Fibroblast of lung (primary cell): ENCODE data around the gene IL12A. TPM values are rescaled to one million over a fixed set of nuclear protein-coding genes. Genes with fewer than 3 reads are reported as not detected.

Experiments
- DNase-seq, 2 donors: peaks; one replicate each; pipeline versions ENCODE4 v3.0.0 to v3.0.0-alpha.2; 2010; ENCODE audit warnings: low read depth in 2 of 2
- H2AFZ ChIP-seq: 2 replicates; pipeline ENCODE4 v1.5.1; 2012; ENCODE audit warnings: low read length, control low read depth, inconsistent platforms
- H3K27ac ChIP-seq: 2 replicates; pipeline ENCODE4 v1.5.1; 2011; ENCODE audit warnings: low read length, control low read depth; ENCODE audit not compliant: insufficient read depth
- H3K27me3 ChIP-seq: 2 replicates; pipeline ENCODE4 v1.5.1; 2011; ENCODE audit warnings: mild to moderate bottlenecking, low read length; ENCODE audit not compliant: control insufficient read depth, insufficient read depth
- H3K36me3 ChIP-seq: 2 replicates; pipeline ENCODE4 v1.5.1; 2011; ENCODE audit warnings: low read length; ENCODE audit not compliant: control insufficient read depth, insufficient read depth
- H3K4me1 ChIP-seq: 2 replicates; pipeline ENCODE4 v1.5.1; 2011; ENCODE audit warnings: low read length; ENCODE audit not compliant: control insufficient read depth, insufficient read depth; ENCODE audit errors: extremely low read depth
- H3K4me2 ChIP-seq: 2 replicates; pipeline ENCODE4 v1.5.1; 2011; ENCODE audit warnings: low read length, control low read depth; ENCODE audit not compliant: insufficient read depth; ENCODE audit errors: extremely low read depth
- H3K4me3 ChIP-seq, 4 experiments: fragments of 200-600 bp in 1 of 4; sonication (generic) in 1 of 4; replicated peaks in 1 of 4; 2 replicates each; pipeline ENCODE4 v1.5.1; 2011 to 2016; ENCODE audit warnings: low read length in 4 of 4, low read depth in 3 of 4, mild to moderate bottlenecking in 3 of 4, control low read depth in 2 of 4, inconsistent platforms in 1 of 4, mixed read lengths in 1 of 4; ENCODE audit not compliant: insufficient read depth in 1 of 4; ENCODE audit errors: control extremely low read depth in 1 of 4
- H3K79me2 ChIP-seq: 2 replicates; pipeline ENCODE4 v1.5.1; 2012; ENCODE audit warnings: mild to moderate bottlenecking, low read length, inconsistent platforms; ENCODE audit not compliant: control insufficient read depth, insufficient read depth
- H3K9ac ChIP-seq: 2 replicates; pipeline ENCODE4 v1.5.1; 2011; ENCODE audit warnings: mild to moderate bottlenecking, low read length, control low read depth; ENCODE audit not compliant: insufficient read depth
- H3K9me3 ChIP-seq: 2 replicates; pipeline ENCODE4 v1.5.1; 2012; ENCODE audit warnings: low read depth, low read length; ENCODE audit not compliant: control insufficient read depth, insufficient read depth
- H4K20me1 ChIP-seq: 2 replicates; pipeline ENCODE4 v1.5.1; 2011; ENCODE audit warnings: low read length; ENCODE audit not compliant: control insufficient read depth, insufficient read depth; ENCODE audit errors: extremely low read depth
- CTCF ChIP-seq, 2 donors: IDR thresholded peaks in 1 of 2; conservative IDR thresholded peaks in 1 of 2; 1 replicate in 1 of 2; 2 replicates in 1 of 2; pipeline ENCODE4 v1.5.1; 2011 to 2012; ENCODE audit warnings: low read length in 2 of 2, control low read depth in 1 of 2, inconsistent platforms in 1 of 2, low read depth in 1 of 2, mild to moderate bottlenecking in 1 of 2
- EZH2 ChIP-seq: IDR thresholded peaks from 2 replicates; pipeline ENCODE4 v1.5.1; 2012; ENCODE audit warnings: low read length, control low read depth, mild to moderate bottlenecking; ENCODE audit errors: missing control alignments
- polyA plus RNA-seq, 2 donors: library from polyadenylated mRNA; depleted of rRNA in 1 of 2; stranded (reverse) in 1 of 2; unstranded in 1 of 2; fragments of >200 nt; gene quantifications; 2 replicates each; pipeline ENCODE4 v1.2.1, GENCODE V29; 2011 to 2012; ENCODE audit warnings: missing spikeins in 1 of 2
- total RNA-seq: library from RNA; depleted of rRNA; stranded (reverse); fragments of >200 nt; gene quantifications from 2 replicates; pipeline ENCODE4 v1.2.1, GENCODE V29; 2014

IL12A gene
- total and polyA plus RNA-seq, 2 donors (not counting 1 experiment from before 2014, with no cell fraction given): 5.5 to 72.5 TPM

GRCh38 chr3:160035757-160036156 lies 47.1 kb downstream of the IL12A start:
- Histone ChIP-seq H3K9ac (no peak overlapping the region), H3K4me3 (no peak overlapping the region), H4K20me1 (no peaks in the 10 kb centered on the region), H3K4me1 (peaks cover 3% of the 10 kb centered on the region), H2AFZ (no peak overlapping the region), H3K27me3 (peaks cover 16% of the 10 kb centered on the region), H3K4me2 (no peak overlapping the region), H3K9me3 (no peaks in the 10 kb centered on the region), H3K79me2 (no peaks in the 10 kb centered on the region), H3K36me3 (no peaks in the 10 kb centered on the region), H3K27ac (no peak overlapping the region)
- no peak for TF ChIP-seq EZH2
- no peak for TF ChIP-seq CTCF (conservative IDR thresholded peaks at IDR 0.05 in 1 of 2, IDR thresholded peaks at IDR 0.05 in 1 of 2; ENCODE audit: low read depth in 1 of 2, low read length in 2 of 2)
- DNase-seq: no peak

DNA sequence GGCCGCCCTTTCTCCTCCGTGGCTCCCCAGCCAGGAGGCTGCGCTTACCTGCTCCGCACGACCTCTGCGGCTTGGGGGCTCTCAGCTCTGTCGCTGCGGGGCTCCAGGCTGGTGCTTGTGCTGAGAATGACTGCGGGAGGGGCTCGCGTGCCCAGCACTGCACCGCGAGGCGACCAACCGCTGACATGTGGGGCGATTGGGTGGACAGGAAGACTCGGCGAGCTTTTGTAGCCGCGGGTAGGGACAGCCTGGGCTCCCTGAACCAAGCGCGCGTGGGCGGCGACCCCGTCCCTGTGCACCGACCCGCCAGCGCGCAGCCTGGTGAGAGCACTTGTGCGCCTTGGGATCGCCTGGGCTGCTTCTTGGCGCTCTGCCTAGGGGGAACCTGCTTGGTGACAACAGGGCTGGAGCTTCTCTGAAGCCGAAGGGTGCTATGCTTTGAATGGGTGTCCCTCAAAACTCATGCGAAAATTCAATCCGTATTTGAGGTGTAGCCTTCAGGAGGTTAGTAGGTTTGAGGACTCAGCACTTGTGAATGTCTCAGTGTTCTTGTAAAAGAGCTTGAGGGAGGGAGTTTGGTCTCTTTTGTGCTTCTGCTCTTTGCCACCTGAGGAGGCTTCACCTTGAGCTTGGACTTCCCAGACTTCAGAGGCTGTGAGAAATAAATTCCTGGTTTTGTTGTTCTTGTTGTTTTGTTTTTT lies 50.4 kb downstream of the IL12A start:
- H3K9ac ChIP-seq: no peak overlapping the region

GRCh38 chr3:160040181-160040580 lies 51.5 kb downstream of the IL12A start:
- H4K20me1 ChIP-seq: no peaks in the 10 kb centered on the region
- DNase-seq: peak in 1 of 2 donors; percentile 66

More for the DNA sequence above, 50.4 kb downstream of the IL12A start:
- TF ChIP-seq EZH2: peak; percentile 85
- no peak for TF ChIP-seq CTCF (conservative IDR thresholded peaks at IDR 0.05 in 1 of 2, IDR thresholded peaks at IDR 0.05 in 1 of 2; ENCODE audit: low read depth in 1 of 2, low read length in 2 of 2)
- H2AFZ ChIP-seq: peak overlapping the region; percentile 68
- H4K20me1 ChIP-seq: no peaks in the 10 kb centered on the region
- H3K4me3 ChIP-seq: peak overlapping the region; percentile 22 to 53 (median 31)
- no peaks in the 10 kb centered on the region for H3K9me3 ChIP-seq
- DNase-seq: peak in 1 of 2 donors; percentile 38
- H3K4me2 ChIP-seq: peak overlapping the region; percentile 89
- no peaks in the 10 kb centered on the region for H3K79me2 ChIP-seq
- peaks cover 3% of the 10 kb centered on the region for H3K4me1 ChIP-seq
- no peaks in the 10 kb centered on the region for H3K36me3 ChIP-seq
- H3K27me3 ChIP-seq: peaks cover 16% of the 10 kb centered on the region
- no peak overlapping the region for H3K27ac ChIP-seq

More at GRCh38 chr3:160040181-160040580, 51.5 kb downstream of the IL12A start:
- Histone ChIP-seq H3K4me1 (peaks cover 3% of the 10 kb centered on the region), H3K36me3 (no peaks in the 10 kb centered on the region), H3K9ac (no peak overlapping the region), H2AFZ (no peak overlapping the region), H3K27ac (no peak overlapping the region), H3K9me3 (no peaks in the 10 kb centered on the region), H3K27me3 (peaks cover 16% of the 10 kb centered on the region), H3K4me3 (no peak overlapping the region), H3K79me2 (no peaks in the 10 kb centered on the region), H3K4me2 (no peak overlapping the region)
- TF ChIP-seq CTCF (conservative IDR thresholded peaks at IDR 0.05 in 1 of 2, IDR thresholded peaks at IDR 0.05 in 1 of 2; ENCODE audit: low read depth in 1 of 2, low read length in 2 of 2) (no peak), EZH2 (no peak)
